SK-N-SH (cell line): ENCODE results near the gene CD3E. TPM values are rescaled to one million over a fixed set of nuclear protein-coding genes. Genes with fewer than 3 reads are reported as not detected.

Source experiments
- CTCF ChIA-PET: fragments of 300-600, 350-600 bp; formaldehyde crosslinking; extraction: SDS; loops from one replicate; lab custom pipeline; 2021; lab: Yijun Ruan, JAX
- POLR2A ChIA-PET: fragments of 350-600 bp; sonication (Branson Sonifier 250); formaldehyde crosslinking; extraction: SDS; loops from one replicate; lab custom pipeline; 2020; ENCODE audit warnings: antibody characterized with exemption, inconsistent platforms; lab: Yijun Ruan, JAX
- DNase-seq: peaks from one replicate; pipeline ENCODE4 v3.0.0; 2012
- H2AFZ ChIP-seq: fragments of 200-600 bp; sonication (generic); 2 replicates; pipeline ENCODE4 v1.8.1; 2016; ENCODE audit warnings: antibody characterized with exemption, mild to moderate bottlenecking, low read depth
- H3F3A ChIP-seq: fragments of 200-600 bp; sonication (generic); replicated peaks from 2 replicates; pipeline ENCODE3; 2016; ENCODE audit warnings: antibody characterized with exemption, mild to moderate bottlenecking; ENCODE audit not compliant: insufficient read depth
- H3K27ac ChIP-seq, 2 experiments: fragments of 200-500 bp in 1 of 2; fragments of 200-600 bp in 1 of 2; sonication (Bioruptor generic) in 1 of 2; sonication (generic), shearing (Covaris generic) in 1 of 2; 2 replicates each; pipeline versions ENCODE4 v1.5.1 to v1.6.1; 2014 to 2016; ENCODE audit warnings: low read depth in 2 of 2, inconsistent platforms in 1 of 2, low read length in 1 of 2, mild to moderate bottlenecking in 1 of 2, mixed read lengths in 1 of 2
- H3K27me3 ChIP-seq: fragments of 200-600 bp; sonication (generic), shearing (Covaris generic); 2 replicates; pipeline ENCODE4 v1.6.1; 2016; ENCODE audit warnings: mixed run types; ENCODE audit not compliant: insufficient read depth
- H3K36me3 ChIP-seq, 2 experiments: fragments of 200-500 bp in 1 of 2; fragments of 200-600 bp in 1 of 2; sonication (Bioruptor generic) in 1 of 2; sonication (generic) in 1 of 2; replicated peaks in 1 of 2; 2 replicates each; pipeline versions ENCODE3 to v1.5.1; 2014 to 2016; ENCODE audit warnings: low read length in 1 of 2, mild to moderate bottlenecking in 1 of 2; ENCODE audit not compliant: insufficient read depth in 2 of 2, control insufficient read depth in 1 of 2
- H3K4me1 ChIP-seq, 2 experiments: fragments of 200-500 bp in 1 of 2; fragments of 200-600 bp in 1 of 2; sonication (Bioruptor generic) in 1 of 2; sonication (generic), shearing (Covaris generic) in 1 of 2; 2 replicates each; pipeline versions ENCODE4 v1.5.1 to v1.6.1; 2014 to 2016; ENCODE audit warnings: low read depth in 1 of 2, low read length in 1 of 2, mixed run types in 1 of 2; ENCODE audit not compliant: insufficient read depth in 2 of 2, control insufficient read depth in 1 of 2
- H3K4me2 ChIP-seq: fragments of 200-600 bp; sonication (generic), shearing (Covaris generic); 2 replicates; pipeline ENCODE4 v1.6.1; 2017; ENCODE audit warnings: mixed run types
- H3K4me3 ChIP-seq, 2 experiments: fragments of 200-500 bp in 1 of 2; fragments of 200-600 bp in 1 of 2; sonication (Bioruptor generic) in 1 of 2; sonication (generic), shearing (Covaris generic) in 1 of 2; 2 replicates each; pipeline versions ENCODE4 v1.5.1 to v1.8.1; 2014 to 2016; ENCODE audit warnings: low read depth in 2 of 2, inconsistent platforms in 1 of 2, low read length in 1 of 2, mild to moderate bottlenecking in 1 of 2, mixed read lengths in 1 of 2, moderate library complexity in 1 of 2
- H3K79me2 ChIP-seq: fragments of 200-600 bp; sonication (generic); 2 replicates; pipeline ENCODE4 v1.8.1; 2017; ENCODE audit warnings: mild to moderate bottlenecking; ENCODE audit not compliant: insufficient read depth
- H3K9ac ChIP-seq: fragments of 200-600 bp; sonication (generic); 2 replicates; pipeline ENCODE4 v1.6.1; 2017; ENCODE audit warnings: mixed run types
- H3K9me2 ChIP-seq: fragments of 200-600 bp; sonication (generic); 2 replicates; pipeline ENCODE4 v1.6.1; 2017; ENCODE audit warnings: mixed run types
- H3K9me3 ChIP-seq: fragments of 200-600 bp; sonication (generic); 2 replicates; pipeline ENCODE4 v1.6.1; 2017; ENCODE audit warnings: mixed run types, mild to moderate bottlenecking, moderate library complexity
- H4K20me1 ChIP-seq: fragments of 200-600 bp; sonication (generic); 2 replicates; pipeline ENCODE4 v1.6.1; 2017; ENCODE audit warnings: mild to moderate bottlenecking, mixed run types; ENCODE audit not compliant: insufficient read depth
- CHD2 ChIP-seq: fragments of 150-350 bp; IDR thresholded peaks from 2 replicates; pipeline ENCODE4 v1.6.1; 2018; ENCODE audit warnings: low read length; ENCODE audit not compliant: partially characterized antibody
- ELF1 ChIP-seq: IDR thresholded peaks from 2 replicates; pipeline ENCODE4 v1.4.0; 2012
- EZH2phosphoT487 ChIP-seq: fragments of 200-600 bp; sonication (generic); IDR thresholded peaks from 2 replicates; pipeline ENCODE4 v1.6.1; 2017; ENCODE audit warnings: low read depth, mixed run types, mild to moderate bottlenecking, antibody characterized with exemption, moderate library complexity, borderline replicate concordance
- FOXJ3 ChIP-seq: sonication (generic); formaldehyde crosslinking; IDR thresholded peaks from 2 replicates; pipeline ENCODE4 v1.5.1; 2020; ENCODE audit warnings: mild to moderate bottlenecking, missing genetic modification reagents
- FOXM1 ChIP-seq: IDR thresholded peaks from 2 replicates; pipeline ENCODE4 v1.4.0; 2012; ENCODE audit warnings: low read depth, mild to moderate bottlenecking
- GABPA ChIP-seq: IDR thresholded peaks from 2 replicates; pipeline ENCODE4 v1.4.0; 2012; ENCODE audit warnings: low read depth, mild to moderate bottlenecking
- JUND ChIP-seq: IDR thresholded peaks from 2 replicates; pipeline ENCODE4 v1.4.0; 2012
- MAX ChIP-seq: IDR thresholded peaks from 2 replicates; pipeline ENCODE4 v1.4.0; 2012; ENCODE audit warnings: low read depth
- MEF2A ChIP-seq: IDR thresholded peaks from 2 replicates; pipeline ENCODE4 v1.4.0; 2012; ENCODE audit warnings: low read depth, borderline replicate concordance
- NFIC ChIP-seq: IDR thresholded peaks from 2 replicates; pipeline ENCODE4 v1.4.0; 2012; ENCODE audit warnings: borderline replicate concordance
- POLR2AphosphoS5 ChIP-seq: IDR thresholded peaks from 2 replicates; pipeline ENCODE4 v1.6.1; 2012; ENCODE audit warnings: low read depth, low read length
- RAD21 ChIP-seq: IDR thresholded peaks from 2 replicates; pipeline ENCODE4 v1.6.1; 2012; ENCODE audit warnings: mild to moderate bottlenecking, low read length
- RCOR1 ChIP-seq: fragments of 150-350 bp; IDR thresholded peaks from 2 replicates; pipeline ENCODE4 v1.6.1; 2017; ENCODE audit warnings: antibody characterized with exemption, low read length
- RFX5 ChIP-seq: IDR thresholded peaks from 2 replicates; pipeline ENCODE4 v1.6.1; 2012; ENCODE audit warnings: mild to moderate bottlenecking, improper control_type of control experiment, low read length
- SIN3A ChIP-seq: IDR thresholded peaks from 2 replicates; pipeline ENCODE4 v1.6.1; 2012; ENCODE audit warnings: low read depth, mild to moderate bottlenecking, low read length, moderate library complexity, borderline replicate concordance
- SMC3 ChIP-seq: IDR thresholded peaks from 2 replicates; pipeline ENCODE4 v1.6.1; 2012; ENCODE audit warnings: low read depth, low read length, improper control_type of control experiment
- TAF1 ChIP-seq: IDR thresholded peaks from 2 replicates; pipeline ENCODE4 v1.6.1; 2012; ENCODE audit warnings: low read depth, mild to moderate bottlenecking, low read length, moderate library complexity, borderline replicate concordance
- TCF12 ChIP-seq: IDR thresholded peaks from 2 replicates; pipeline ENCODE4 v1.4.0; 2012
- TEAD4 ChIP-seq: IDR thresholded peaks from 2 replicates; pipeline ENCODE4 v1.4.0; 2012; ENCODE audit warnings: mild to moderate bottlenecking, borderline replicate concordance; ENCODE audit not compliant: insufficient read depth
- USF1 ChIP-seq: IDR thresholded peaks from 2 replicates; pipeline ENCODE4 v1.4.0; 2012; ENCODE audit warnings: low read depth, borderline replicate concordance
- WGBS: methylation state at CpG from one replicate; pipeline ENCODE4 v1.1.6; 2017; ENCODE audit warnings: low lambda C conversion rate; 5-methylcytosine and 5-hydroxymethylcytosine counted together
- polyA plus RNA-seq, 3 experiments: library from polyadenylated mRNA; depleted of rRNA; stranded (reverse); fragments of >200 nt; gene quantifications; 2 replicates each; pipeline ENCODE4 v1.2.3, GENCODE V29; 2012
- TF ChIP-seq, protein P1 (sequence below): fragments of 150-350 bp; IDR thresholded peaks from 2 replicates; pipeline ENCODE4 v1.6.1; 2016; ENCODE audit warnings: mild to moderate bottlenecking, low read depth, low read length
- TF ChIP-seq, protein P2 (sequence below): fragments of 150-350 bp; IDR thresholded peaks from 2 replicates; pipeline ENCODE4 v1.6.1; 2017; ENCODE audit warnings: antibody characterized with exemption, low read length, low read depth, borderline replicate concordance

CD3E gene
- polyA plus RNA-seq, 1 of the 3 experiments (the other 2 are of a cell fraction) = not detected

DNA sequence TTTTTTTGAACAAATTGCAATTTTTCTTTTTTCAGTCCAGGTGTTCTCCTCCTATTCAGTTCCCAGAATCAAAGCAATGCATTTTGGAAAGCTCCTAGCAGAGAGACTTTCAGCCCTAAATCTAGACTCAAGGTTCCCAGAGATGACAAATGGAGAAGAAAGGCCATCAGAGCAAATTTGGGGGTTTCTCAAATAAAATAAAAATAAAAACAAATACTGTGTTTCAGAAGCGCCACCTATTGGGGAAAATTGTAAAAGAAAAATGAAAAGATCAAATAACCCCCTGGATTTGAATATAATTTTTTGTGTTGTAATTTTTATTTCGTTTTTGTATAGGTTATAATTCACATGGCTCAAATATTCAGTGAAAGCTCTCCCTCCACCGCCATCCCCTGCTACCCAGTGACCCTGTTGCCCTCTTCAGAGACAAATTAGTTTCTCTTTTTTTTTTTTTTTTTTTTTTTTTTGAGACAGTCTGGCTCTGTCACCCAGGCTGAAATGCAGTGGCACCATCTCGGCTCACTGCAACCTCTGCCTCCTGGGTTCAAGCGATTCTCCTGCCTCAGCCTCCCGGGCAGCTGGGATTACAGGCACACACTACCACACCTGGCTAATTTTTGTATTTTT is 48.7 kb downstream of the CD3E start (continued):
- no peak for TF ChIP-seq SIN3A

- H2AFZ ChIP-seq = no peak overlapping the region
These were observed 53.5 kb downstream of the CD3E start for GRCh38 chr11:118358071-118358470.

DNA sequence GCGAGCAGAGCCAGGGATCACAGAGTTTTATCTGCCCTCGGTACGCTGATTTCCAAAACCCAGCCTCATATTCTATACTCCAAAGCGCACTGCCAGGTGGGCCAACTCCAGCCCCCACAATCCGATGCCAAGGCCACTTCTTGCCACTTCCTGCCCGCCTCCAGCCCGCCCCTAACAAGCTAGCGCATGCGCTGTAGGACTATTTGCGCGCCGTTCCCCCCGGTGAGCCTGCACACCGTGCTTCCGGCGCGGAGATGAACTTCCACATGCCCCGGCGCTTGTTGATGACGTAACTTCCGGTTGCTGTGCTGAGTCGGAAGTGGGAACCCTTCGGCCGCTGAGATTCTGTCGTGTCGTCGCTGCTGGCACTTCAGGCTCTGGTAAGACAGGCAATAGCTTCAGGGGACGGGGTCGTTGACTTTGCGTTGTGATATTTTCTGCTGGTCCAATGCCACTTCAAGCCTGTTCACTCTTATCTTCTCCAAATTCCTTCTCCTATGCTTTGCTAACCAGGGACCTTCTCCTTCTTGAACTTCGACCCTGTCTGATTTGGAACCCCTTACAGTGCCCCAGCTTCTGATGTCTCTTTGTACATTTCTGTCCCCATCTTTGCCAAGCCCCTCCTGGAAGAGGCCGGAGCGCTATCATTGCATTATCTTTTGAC is 54.9 kb downstream of the CD3E start, which contains the start of gene UBE4A:
Gene UBE4A (plus strand): TSS at position 306 of the 664 bp plus-strand sequence. CDS start 5,481 bp downstream, outside the sequence.
- H3K9me3 ChIP-seq = no peaks in the 10 kb centered on the region
- H3K4me3 ChIP-seq = peak within 1 kb of the TSS; percentile 91 to 93
- H3K27me3 ChIP-seq = no peaks in the 10 kb centered on the region
- peaks cover 16% of the 10 kb centered on the region for H3F3A ChIP-seq
- DNase-seq = peak; percentile 82
- peak within 1 kb of the TSS; percentile 100 for H2AFZ ChIP-seq
- H3K79me2 ChIP-seq = peaks cover 48% of the 10 kb centered on the region
- peaks cover 0 to 2% of the 10 kb centered on the region in 2 experiments for H3K36me3 ChIP-seq
- H3K4me1 ChIP-seq = peaks cover 0 to 6% of the 10 kb centered on the region in 2 experiments; a peak in 2 of 4 replicates
- H4K20me1 ChIP-seq = no peaks in the 10 kb centered on the region; the same call in 1 of the 2 replicates
- peak within 1 kb of the TSS; percentile 39 to 45; a peak in 2 of 4 replicates for H3K27ac ChIP-seq
- H3K4me2 ChIP-seq = peak within 1 kb of the TSS; percentile 90
- H3K9ac ChIP-seq = peak within 1 kb of the TSS; percentile 81
- WGBS = 3% methylated on average over 33 of the region's 33 CpGs
- H3K9me2 ChIP-seq = no peaks in the 10 kb centered on the region
- POLR2A ChIA-PET = interaction anchor here (0.6 to 1.2 kb wide), 2 partner anchors 21 to 188 kb away, joined by 3 to 4 read pairs; no protein-coding TSS in a partner anchor
- CTCF ChIA-PET = interaction anchor here (0.7 to 1.2 kb wide), 3 partner anchors 161 to 1190 kb away, joined by 3 to 4 read pairs (median 3); no protein-coding TSS in a partner anchor
- TF ChIP-seq JUND (no peak), NFIC (no peak), POLR2AphosphoS5 (peak; percentile 91), SMC3 (no peak), RAD21 (no peak), ELF1 (peak; percentile 99), MEF2A (no peak), TEAD4 (no peak), MAX (peak; percentile 90), FOXJ3 (CRISPR knock-in tag) (no peak), RFX5 (no peak), USF1 (peak; percentile 31; the same call in 1 of the 2 replicates), GABPA (peak; percentile 99), RCOR1 (peak; percentile 57; the same call in 1 of the 2 replicates), SIN3A (peak; percentile 84; the same call in 1 of the 2 replicates), CHD2 (peak; percentile 78), FOXM1 (no peak), TAF1 (peak; percentile 74)
- TF ChIP-seq, protein P1, sequence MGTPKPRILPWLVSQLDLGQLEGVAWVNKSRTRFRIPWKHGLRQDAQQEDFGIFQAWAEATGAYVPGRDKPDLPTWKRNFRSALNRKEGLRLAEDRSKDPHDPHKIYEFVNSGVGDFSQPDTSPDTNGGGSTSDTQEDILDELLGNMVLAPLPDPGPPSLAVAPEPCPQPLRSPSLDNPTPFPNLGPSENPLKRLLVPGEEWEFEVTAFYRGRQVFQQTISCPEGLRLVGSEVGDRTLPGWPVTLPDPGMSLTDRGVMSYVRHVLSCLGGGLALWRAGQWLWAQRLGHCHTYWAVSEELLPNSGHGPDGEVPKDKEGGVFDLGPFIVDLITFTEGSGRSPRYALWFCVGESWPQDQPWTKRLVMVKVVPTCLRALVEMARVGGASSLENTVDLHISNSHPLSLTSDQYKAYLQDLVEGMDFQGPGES = no peak
- TF ChIP-seq, protein P2, sequence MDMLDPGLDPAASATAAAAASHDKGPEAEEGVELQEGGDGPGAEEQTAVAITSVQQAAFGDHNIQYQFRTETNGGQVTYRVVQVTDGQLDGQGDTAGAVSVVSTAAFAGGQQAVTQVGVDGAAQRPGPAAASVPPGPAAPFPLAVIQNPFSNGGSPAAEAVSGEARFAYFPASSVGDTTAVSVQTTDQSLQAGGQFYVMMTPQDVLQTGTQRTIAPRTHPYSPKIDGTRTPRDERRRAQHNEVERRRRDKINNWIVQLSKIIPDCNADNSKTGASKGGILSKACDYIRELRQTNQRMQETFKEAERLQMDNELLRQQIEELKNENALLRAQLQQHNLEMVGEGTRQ = 0 out of 2 replicates have a peak, but pooled peaks have one; percentile 30

More at GRCh38 chr11:118358071-118358470, 53.5 kb downstream of the CD3E start:
- Histone ChIP-seq H3K79me2 (peaks cover 36% of the 10 kb centered on the region), H3K4me2 (no peak overlapping the region), H3K36me3 (no peaks in the 10 kb centered on the region), H3K9me2 (no peaks in the 10 kb centered on the region), H4K20me1 (no peaks in the 10 kb centered on the region), H3K9me3 (no peaks in the 10 kb centered on the region), H3K4me3 (no peak overlapping the region), H3K27me3 (no peaks in the 10 kb centered on the region), H3K9ac (no peak overlapping the region), H3K4me1 (peaks cover 0 to 6% of the 10 kb centered on the region in 2 experiments; a peak in 2 of 4 replicates), H3K27ac (no peak overlapping the region), H3F3A (peaks cover 14% of the 10 kb centered on the region)
- POLR2A ChIA-PET = no interaction called here
- WGBS = 36% methylated on average over 3 of the region's 3 CpGs
- CTCF ChIA-PET = interaction anchor here (1.5 kb wide), 1 partner anchor 160 kb away, joined by 4 read pairs; no protein-coding TSS in a partner anchor
- DNase-seq = no peak
- TF ChIP-seq EZH2phosphoT487 = no peak
- no peak for TF ChIP-seq CHD2
- TF ChIP-seq NFIC = no peak
- TF ChIP-seq TCF12 = no peak
- no peak for TF ChIP-seq MEF2A
- TF ChIP-seq ELF1 = no peak
